SK-N-SH treated with all-trans-retinoic acid at 6 μM for 48 hours (cell line): ENCODE measurements around the gene STK11IP.

Experiments used
- ATAC-seq: fragments of 200-7000 bp; cut with Tn5 transposase; 3 replicates; pipeline ENCODE4 v1.9.1; 2020; ENCODE audit warnings: mild to moderate bottlenecking, moderate library complexity
- BACH2 ChIP-seq: fragments of 250-450 bp; sonication (Bioruptor Pico); IDR thresholded peaks from 2 replicates; pipeline ENCODE4 v1.9.0; 2021; ENCODE audit warnings: mild to moderate bottlenecking, borderline replicate concordance
- CREB5 ChIP-seq: fragments of 250-450 bp; sonication (Bioruptor Pico); IDR thresholded peaks from 2 replicates; pipeline ENCODE4 v1.5.1; 2020; ENCODE audit warnings: low read depth, mild to moderate bottlenecking, moderate library complexity
- CSDC2 ChIP-seq: fragments of 250-450 bp; sonication (Bioruptor Pico); IDR thresholded peaks from 2 replicates; pipeline ENCODE4 v1.5.0; 2020; ENCODE audit warnings: mild to moderate bottlenecking, moderate library complexity
- CSRNP3 ChIP-seq: fragments of 250-450 bp; sonication (Bioruptor Pico); IDR thresholded peaks from 2 replicates; pipeline ENCODE4 v1.5.1; 2021; ENCODE audit warnings: mild to moderate bottlenecking, moderate library complexity
- ESRRG ChIP-seq: fragments of 250-450 bp; sonication (Bioruptor Pico); IDR thresholded peaks from 2 replicates; pipeline ENCODE4 v1.6.1; 2021; ENCODE audit warnings: mild to moderate bottlenecking
- GLIS3 ChIP-seq: fragments of 250-450 bp; sonication (Bioruptor Pico); IDR thresholded peaks from 2 replicates; pipeline ENCODE4 v1.5.0; 2020; ENCODE audit warnings: mild to moderate bottlenecking, moderate library complexity
- ISL1 ChIP-seq: fragments of 250-450 bp; sonication (Bioruptor Pico); IDR thresholded peaks from 2 replicates; pipeline ENCODE4 v2.1.2; 2022; ENCODE audit warnings: mild to moderate bottlenecking, moderate library complexity
- POU6F1 ChIP-seq: fragments of 250-450 bp; sonication (Bioruptor Pico); IDR thresholded peaks from 2 replicates; pipeline ENCODE4 v1.8.0; 2021; ENCODE audit warnings: low read depth, mild to moderate bottlenecking, moderate library complexity, borderline replicate concordance
- RARB ChIP-seq: fragments of 250-450 bp; sonication (Bioruptor Pico); IDR thresholded peaks from 2 replicates; pipeline ENCODE4 v1.8.0; 2021; ENCODE audit warnings: mild to moderate bottlenecking, moderate library complexity
- TCF4 ChIP-seq: fragments of 250-450 bp; sonication (Bioruptor Pico); IDR thresholded peaks from 2 replicates; pipeline ENCODE4 v1.8.0; 2021; ENCODE audit warnings: mild to moderate bottlenecking, moderate library complexity, borderline replicate concordance
- TOX ChIP-seq: fragments of 250-450 bp; sonication (Bioruptor Pico); IDR thresholded peaks from 2 replicates; pipeline ENCODE4 v1.8.0; 2021; ENCODE audit warnings: mild to moderate bottlenecking, moderate library complexity, borderline replicate concordance
- TSHZ2 ChIP-seq: fragments of 250-450 bp; sonication (Bioruptor Pico); IDR thresholded peaks from 2 replicates; pipeline ENCODE4 v1.5.0; 2020; ENCODE audit warnings: mild to moderate bottlenecking, moderate library complexity
- ZFP30 ChIP-seq: fragments of 450-650 bp; formaldehyde crosslinking; IDR thresholded peaks from 2 replicates; pipeline ENCODE4 v1.5.0; 2022; ENCODE audit warnings: mild to moderate bottlenecking, moderate library complexity
- ZNF70 ChIP-seq: fragments of 450-650 bp; formaldehyde crosslinking; IDR thresholded peaks from 2 replicates; pipeline ENCODE4 v1.5.0; 2020; ENCODE audit warnings: mild to moderate bottlenecking, moderate library complexity
- ZNF8 ChIP-seq: fragments of 450-650 bp; formaldehyde crosslinking; IDR thresholded peaks from 2 replicates; pipeline ENCODE4 v1.5.0; 2020; ENCODE audit warnings: mild to moderate bottlenecking, moderate library complexity

STK11IP gene

GRCh38 chr2:219642069-219642454 lies 44.4 kb downstream of the STK11IP start (continued):
- TF ChIP-seq CSRNP3 (CRISPR knock-in tag) (no peak), BACH2 (CRISPR knock-in tag) (no peak), TCF4 (CRISPR knock-in tag) (no peak), ESRRG (no peak), CSDC2 (CRISPR knock-in tag) (no peak), ZNF8 (no peak), ISL1 (CRISPR knock-in tag) (no peak), CREB5 (CRISPR knock-in tag) (no peak)
- TF ChIP-seq, all 23 proteins: peak for 0

GRCh38 chr2:219642465-219643083 lies 44.9 kb downstream of the STK11IP start:
- peak; percentile 92 for ATAC-seq
- TF ChIP-seq CSDC2 (CRISPR knock-in tag), result no peak
- TF ChIP-seq CREB5 (CRISPR knock-in tag), result no peak
- no peak for TF ChIP-seq CSRNP3 (CRISPR knock-in tag)
- TF ChIP-seq TOX (CRISPR knock-in tag), result no peak
- TF ChIP-seq RARB, result no peak
- TF ChIP-seq, all 23 proteins: peak for 0

- TF ChIP-seq ZFP30 (CRISPR knock-in tag) (no peak), GLIS3 (no peak), CSRNP3 (CRISPR knock-in tag) (no peak), POU6F1 (no peak), TOX (CRISPR knock-in tag) (no peak), TSHZ2 (CRISPR knock-in tag) (no peak), ZNF70 (CRISPR knock-in tag) (no peak)
- no peak for ATAC-seq
These were observed 45.4 kb downstream of the STK11IP start for GRCh38 chr2:219643084-219643473.
